B cell (primary cell): ENCODE results near the gene SCAMP3.

Experiments
- CTCF ChIP-seq: fragments of 200-600 bp; IDR thresholded peaks from one replicate; pipeline ENCODE4 v1.8.0; 2022; ENCODE audit warnings: antibody characterized with exemption, mild to moderate bottlenecking
- EZH2 ChIP-seq: IDR thresholded peaks from 2 replicates; pipeline ENCODE4 v1.6.1; 2012; ENCODE audit warnings: borderline replicate concordance, low read depth, mild to moderate bottlenecking, moderate library complexity, low read length; ENCODE audit not compliant: insufficient read depth, poor library complexity, severe bottlenecking

- no peak for TF ChIP-seq CTCF
- no peak for TF ChIP-seq EZH2
Measured at GRCh38 chr1:155263067-155263466, 907 bp upstream of the SCAMP3 start.
